Measurements from ENCODE around the gene DIPK1A.

DNA sequence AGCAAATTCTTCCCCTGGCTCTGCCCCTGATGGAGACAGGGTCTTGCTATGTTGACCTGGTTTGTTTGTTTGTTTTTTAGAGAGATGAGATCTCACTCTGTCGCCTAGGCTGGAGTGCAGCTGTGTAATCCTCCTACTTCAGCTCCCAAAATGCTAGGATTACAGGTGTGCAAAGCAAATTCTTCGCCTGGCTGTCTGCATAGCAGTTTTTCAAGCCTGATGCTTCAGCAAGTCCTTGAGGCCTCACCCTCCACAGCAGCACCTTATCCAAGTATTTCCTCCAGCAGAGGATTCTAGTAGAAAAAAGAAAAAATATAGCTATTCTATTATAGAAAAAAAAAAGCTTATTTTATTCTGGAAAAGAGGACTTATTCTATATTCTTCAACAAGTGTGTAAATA is 144.5 kb downstream of the DIPK1A start:
- TF ChIP-seq, protein P1, sequence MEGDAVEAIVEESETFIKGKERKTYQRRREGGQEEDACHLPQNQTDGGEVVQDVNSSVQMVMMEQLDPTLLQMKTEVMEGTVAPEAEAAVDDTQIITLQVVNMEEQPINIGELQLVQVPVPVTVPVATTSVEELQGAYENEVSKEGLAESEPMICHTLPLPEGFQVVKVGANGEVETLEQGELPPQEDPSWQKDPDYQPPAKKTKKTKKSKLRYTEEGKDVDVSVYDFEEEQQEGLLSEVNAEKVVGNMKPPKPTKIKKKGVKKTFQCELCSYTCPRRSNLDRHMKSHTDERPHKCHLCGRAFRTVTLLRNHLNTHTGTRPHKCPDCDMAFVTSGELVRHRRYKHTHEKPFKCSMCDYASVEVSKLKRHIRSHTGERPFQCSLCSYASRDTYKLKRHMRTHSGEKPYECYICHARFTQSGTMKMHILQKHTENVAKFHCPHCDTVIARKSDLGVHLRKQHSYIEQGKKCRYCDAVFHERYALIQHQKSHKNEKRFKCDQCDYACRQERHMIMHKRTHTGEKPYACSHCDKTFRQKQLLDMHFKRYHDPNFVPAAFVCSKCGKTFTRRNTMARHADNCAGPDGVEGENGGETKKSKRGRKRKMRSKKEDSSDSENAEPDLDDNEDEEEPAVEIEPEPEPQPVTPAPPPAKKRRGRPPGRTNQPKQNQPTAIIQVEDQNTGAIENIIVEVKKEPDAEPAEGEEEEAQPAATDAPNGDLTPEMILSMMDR (IDR thresholded peaks at IDR 0.05): no peak
- no peak for TF ChIP-seq POLR2A (IDR thresholded peaks at IDR 0.05)
